Fibroblast of peridontal ligament (primary cell): ENCODE data around the gene NKAIN2.
A peak's percentile ranks its signal among the peaks of the same experiment; 100 is the strongest.
"Not testable (repeated sequence)": the region's sequence is repeated elsewhere in the genome, so short reads cannot be mapped to it uniquely, and the experiment has no call there.

Experiments used
- DNase-seq: peaks from one replicate; pipeline ENCODE4 v3.0.0-alpha.2; 2010; ENCODE audit errors: extremely low read depth

Gene NKAIN2

DNA sequence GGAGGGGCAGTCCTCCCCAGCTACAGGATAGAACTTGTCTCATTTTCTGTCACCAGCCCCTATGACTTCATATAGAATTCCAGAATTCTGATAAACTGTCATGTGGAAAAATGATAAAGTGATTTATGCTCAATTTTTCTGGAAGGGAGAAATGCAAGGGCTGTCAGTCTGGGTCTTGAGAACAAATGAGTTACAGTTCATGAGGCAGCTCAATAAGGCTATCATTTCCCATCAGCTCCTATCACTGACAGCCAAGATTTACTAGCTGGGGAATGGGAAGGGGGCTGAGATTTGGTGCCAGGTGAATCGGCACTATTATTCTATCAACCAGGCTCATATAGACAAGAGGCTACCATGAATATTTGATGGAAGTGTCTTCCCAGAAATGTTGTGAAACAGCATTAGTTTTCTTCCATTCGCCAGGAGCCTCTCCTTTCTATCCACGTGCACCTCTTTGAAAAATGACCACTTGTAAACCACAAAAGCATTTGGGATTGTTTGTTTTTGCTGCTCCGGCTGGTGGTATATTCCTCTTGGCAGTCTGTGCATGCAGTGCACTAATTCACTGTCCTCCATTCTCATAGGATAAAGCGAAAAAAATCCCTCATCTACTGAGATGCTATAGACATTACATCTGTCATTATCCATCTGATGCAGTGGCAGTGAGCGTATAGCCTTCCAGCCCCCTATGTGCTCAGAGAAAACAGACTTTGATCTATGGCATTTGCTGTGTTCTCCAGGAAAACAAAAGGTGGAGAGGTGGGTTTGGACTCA, 629.9 kb downstream of the NKAIN2 start:
- DNase-seq: no peak

DNA sequence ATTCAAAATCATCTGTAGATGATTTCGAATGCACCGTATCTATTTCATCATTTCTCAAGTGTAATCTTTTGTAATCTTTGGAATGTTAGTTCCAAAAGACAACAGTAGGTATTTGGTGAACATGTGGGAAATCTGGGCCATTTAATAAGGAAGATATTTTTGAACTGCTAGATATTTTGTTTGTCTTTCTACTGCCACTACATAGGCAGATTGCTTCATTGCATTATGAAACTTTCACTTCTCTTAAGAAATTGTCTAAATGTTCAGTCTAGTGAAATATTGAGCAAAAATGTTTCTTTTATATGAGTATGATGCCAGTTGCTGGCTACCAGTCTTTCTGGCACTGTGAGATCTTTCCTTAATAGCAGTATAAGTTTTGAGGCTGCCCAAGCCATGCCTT, 630.8 kb downstream of the NKAIN2 start:
- DNase-seq: peak; percentile 10

- no peak for DNase-seq
These were observed 633.1 kb downstream of the NKAIN2 start for GRCh38 chr6:124436803-124437202.

- no peak for DNase-seq
These were observed 634.9 kb downstream of the NKAIN2 start for GRCh38 chr6:124438546-124439065.

- no peak for DNase-seq
These were observed 637.8 kb downstream of the NKAIN2 start for GRCh38 chr6:124441450-124441849.

- DNase-seq: no peak
These were observed 639.9 kb downstream of the NKAIN2 start for GRCh38 chr6:124443541-124443940.

- DNase-seq: no peak
These were observed 641.9 kb downstream of the NKAIN2 start for GRCh38 chr6:124445581-124445980.

DNA sequence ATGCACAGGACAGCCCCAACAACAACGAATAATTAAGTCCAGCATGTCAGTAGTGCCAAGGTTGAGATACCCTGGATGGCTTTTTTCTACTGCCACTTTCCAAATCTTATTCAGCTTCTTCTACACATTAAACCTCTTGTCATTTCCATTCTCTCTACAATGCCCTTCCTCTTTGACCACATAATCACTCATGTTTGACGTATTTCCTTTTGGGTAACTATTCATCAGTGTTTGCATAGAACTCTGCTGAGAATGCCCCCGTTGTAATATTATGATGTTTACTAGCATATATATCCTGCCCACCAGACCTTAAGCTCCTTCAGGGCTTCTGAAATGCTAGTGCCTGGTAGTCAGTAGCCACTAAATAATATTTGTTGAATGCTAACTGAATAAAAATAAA, 643.3 kb downstream of the NKAIN2 start:
- no peak for DNase-seq

DNA sequence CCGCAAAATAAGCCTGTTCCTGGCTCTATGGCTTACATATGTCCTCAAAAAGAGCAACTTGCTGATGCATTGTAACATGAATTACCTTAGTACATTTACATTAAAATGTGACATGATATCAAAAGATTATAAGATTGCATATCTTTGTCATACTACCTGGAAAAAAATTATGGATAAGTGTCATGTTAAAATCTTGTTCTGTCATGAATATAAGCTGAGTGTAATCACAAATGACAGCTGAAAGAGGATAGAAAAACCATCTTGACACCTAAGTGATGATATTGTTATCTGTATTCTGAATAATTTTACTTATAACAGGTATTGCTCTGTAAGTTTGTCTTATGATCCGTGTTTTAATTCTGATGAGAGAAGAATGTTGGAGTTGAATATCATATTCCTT, 655.6 kb downstream of the NKAIN2 start:
- DNase-seq: no peak

- no peak for DNase-seq
These were observed 659.1 kb downstream of the NKAIN2 start for GRCh38 chr6:124462750-124463149.

GRCh38 chr6:124463271-124463670, 659.6 kb downstream of the NKAIN2 start:
- DNase-seq: no peak

DNA sequence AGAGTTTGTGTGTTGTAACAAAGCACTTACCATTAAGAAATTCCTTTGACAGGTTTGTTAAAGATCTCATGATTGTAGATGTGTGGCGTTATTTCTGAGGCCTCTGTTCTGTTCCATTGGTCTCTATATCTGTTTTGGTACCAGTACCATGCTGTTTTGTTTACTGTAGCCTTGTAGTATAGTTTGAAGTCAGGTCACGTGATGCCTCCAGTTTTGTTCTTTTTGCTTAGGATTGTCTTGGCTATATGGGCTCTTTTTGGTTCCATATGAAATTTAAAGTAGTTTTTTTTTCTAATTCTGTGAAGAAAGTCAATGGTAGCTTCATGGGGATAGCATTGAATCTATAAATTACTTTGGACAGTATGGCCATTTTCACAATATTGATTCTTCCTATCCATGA, 660.9 kb downstream of the NKAIN2 start:
- DNase-seq: not testable (repeated sequence)

- no peak for DNase-seq
These were observed 663.3 kb downstream of the NKAIN2 start for GRCh38 chr6:124466949-124467348.

DNA sequence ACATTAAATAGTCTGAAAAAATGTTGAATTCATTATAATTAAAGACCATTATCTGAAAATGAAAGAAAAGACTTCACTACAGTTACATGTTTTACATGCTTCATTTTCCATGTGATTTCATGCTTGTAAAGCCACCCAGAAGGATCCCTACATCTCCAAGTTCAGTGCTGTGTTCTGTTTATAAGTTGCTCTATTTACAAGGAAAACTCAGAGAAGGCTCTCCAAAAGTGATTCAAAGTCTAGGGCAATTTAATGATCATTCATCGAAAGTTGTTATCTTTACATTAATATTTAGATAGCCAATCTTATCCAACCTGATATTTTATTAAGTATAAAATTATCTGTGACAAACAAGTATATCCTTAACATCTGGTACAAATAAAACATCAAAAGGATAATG, 663.7 kb downstream of the NKAIN2 start:
- no peak for DNase-seq

- no peak for DNase-seq
These were observed 667.1 kb downstream of the NKAIN2 start for GRCh38 chr6:124470803-124471202.

DNA sequence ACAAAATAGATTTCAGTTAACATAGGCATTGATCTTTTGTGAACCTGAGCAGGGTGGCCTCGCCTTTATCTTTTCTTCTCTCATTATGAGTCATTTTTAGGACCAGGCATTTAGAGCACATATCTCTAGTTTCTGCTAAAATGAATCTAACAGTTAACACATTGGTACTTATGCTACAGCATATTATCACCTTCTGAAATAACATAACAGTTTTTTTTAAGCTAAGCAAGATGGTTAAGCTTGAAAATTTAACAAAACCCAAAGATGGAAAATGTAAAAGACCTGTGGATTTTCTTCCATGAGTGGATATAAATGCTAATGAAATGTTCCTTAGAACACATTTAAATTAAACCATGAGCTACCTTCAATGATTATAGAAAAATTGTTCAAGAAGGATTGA, 671.5 kb downstream of the NKAIN2 start:
- no peak for DNase-seq

DNA sequence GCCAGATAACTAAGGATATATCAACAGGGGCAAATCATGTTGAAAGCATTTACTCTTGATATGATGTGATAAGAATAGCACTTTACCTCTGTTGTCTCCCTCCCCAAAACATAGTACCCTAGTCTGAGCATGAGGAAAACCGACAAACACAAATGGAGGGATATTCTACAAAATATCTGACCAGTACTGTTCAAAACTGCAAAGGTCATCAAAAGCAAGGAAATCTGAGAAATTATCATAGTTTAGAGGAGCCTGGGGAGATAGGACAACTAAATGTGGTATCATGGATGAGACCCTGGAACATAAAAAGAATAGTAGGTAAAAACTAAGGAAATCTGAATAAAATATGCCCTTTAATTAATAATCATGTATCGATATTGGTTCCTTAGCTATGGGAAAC, 675.2 kb downstream of the NKAIN2 start:
- DNase-seq: no peak

- no peak for DNase-seq
These were observed 676.3 kb downstream of the NKAIN2 start for GRCh38 chr6:124479991-124480430.

DNA sequence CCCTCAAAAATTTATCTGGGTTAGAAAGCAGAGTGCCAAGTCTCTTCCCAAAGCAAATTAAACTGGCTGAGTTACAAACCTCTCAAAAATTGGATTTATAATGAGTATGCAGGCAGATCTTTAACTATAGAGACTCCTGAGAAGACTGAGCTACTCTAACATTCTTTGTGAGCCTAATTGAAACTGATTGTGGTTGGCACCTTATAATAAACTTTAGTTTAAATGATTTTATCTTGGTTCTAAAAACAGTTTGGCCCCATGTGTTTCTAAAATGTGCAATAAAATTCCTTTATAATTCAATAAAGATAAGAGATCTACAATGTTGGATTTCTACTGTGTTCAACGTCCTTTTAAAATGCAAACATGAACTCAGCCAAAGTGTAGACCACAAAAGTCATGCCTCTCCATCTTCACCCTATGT, 678.4 kb downstream of the NKAIN2 start:
- DNase-seq: no peak

DNA sequence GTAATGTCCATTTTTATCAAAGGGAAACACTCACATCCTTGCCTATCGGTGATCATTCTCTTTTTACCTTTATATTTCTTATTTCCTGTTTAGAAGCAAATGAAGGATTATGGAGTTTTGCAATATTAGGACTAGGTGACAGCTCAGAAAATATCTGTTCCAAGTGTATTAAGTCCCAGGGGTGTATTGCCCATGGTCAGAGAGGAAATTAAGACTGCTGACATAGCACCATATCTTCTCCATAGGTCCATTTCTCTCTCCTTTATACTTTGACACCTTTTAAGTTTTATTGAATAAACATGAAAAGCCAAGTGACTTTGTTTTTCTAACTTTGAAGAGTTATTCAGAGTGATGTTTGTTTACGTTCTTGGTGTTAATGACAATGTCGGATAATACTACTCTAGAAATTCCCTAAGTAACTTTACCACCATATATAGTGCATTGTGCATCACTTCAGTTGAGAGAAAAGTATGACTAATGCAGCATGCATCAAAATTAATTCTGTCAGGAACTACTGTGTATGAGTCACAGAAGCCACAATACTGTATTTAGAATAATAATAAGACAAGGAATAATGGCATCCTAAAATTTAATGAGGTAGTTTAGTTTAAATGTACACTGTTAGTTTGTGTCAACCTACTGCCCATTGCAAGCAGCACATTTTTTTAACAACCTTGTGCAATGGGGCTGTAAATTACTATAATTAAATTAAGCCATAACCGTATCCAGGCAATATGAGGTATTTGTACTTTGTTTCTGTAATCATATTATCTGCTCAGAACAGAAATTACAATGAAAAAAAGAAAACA, 684.2 kb downstream of the NKAIN2 start:
- DNase-seq: no peak

- no peak for DNase-seq
These were observed 686.5 kb downstream of the NKAIN2 start for GRCh38 chr6:124490122-124490521.

DNA sequence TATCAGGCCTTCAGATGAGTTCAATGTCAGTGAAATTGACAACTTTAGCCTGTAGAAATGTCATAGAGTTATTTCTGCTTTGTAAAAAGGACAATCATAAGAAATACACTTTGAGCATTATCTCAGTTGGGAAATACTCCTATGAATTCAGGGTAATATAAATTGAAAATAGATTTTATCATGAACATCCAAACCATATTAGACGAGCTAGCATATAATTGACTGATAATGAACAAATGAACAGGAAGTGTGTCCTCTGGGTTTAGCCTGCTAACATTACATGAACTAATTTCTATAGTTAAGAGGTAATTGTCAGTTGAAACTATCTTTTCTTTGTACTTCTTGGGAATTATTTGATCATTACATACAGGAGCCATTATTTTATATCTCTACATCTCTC, 689.6 kb downstream of the NKAIN2 start:
- no peak for DNase-seq
